Measurements from ENCODE around the gene ALAD.
"Not testable (repeated sequence)": the region's sequence is repeated elsewhere in the genome, so short reads cannot be mapped to it uniquely, and the experiment has no call there.

ALAD gene

DNA sequence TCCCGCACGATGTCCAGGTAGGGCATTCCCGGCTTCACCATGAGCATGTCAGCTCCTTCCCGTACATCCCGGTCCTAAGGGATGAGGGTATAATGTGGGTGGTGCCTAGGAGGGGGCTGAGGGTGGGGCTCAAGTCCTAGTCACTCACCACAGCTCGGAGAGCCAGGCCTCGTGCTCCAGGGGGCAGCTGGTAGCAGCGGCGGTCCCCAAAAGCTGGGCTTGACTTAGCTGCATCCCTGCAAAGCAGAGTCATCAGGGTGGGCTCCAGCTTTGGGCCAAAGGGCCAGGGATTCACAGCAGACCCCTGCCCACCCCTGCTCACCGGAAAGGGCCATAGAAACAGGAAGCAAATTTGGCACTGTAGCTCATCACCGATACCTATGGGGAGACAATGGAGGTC, 11.6 kb downstream of the ALAD start:
- TF ChIP-seq, protein P1, sequence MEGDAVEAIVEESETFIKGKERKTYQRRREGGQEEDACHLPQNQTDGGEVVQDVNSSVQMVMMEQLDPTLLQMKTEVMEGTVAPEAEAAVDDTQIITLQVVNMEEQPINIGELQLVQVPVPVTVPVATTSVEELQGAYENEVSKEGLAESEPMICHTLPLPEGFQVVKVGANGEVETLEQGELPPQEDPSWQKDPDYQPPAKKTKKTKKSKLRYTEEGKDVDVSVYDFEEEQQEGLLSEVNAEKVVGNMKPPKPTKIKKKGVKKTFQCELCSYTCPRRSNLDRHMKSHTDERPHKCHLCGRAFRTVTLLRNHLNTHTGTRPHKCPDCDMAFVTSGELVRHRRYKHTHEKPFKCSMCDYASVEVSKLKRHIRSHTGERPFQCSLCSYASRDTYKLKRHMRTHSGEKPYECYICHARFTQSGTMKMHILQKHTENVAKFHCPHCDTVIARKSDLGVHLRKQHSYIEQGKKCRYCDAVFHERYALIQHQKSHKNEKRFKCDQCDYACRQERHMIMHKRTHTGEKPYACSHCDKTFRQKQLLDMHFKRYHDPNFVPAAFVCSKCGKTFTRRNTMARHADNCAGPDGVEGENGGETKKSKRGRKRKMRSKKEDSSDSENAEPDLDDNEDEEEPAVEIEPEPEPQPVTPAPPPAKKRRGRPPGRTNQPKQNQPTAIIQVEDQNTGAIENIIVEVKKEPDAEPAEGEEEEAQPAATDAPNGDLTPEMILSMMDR (conservative IDR thresholded peaks at IDR 0.05; ENCODE audit: low read depth, low read length): no peak
- no peak for DNase-seq (ENCODE audit: low read depth)
- H3K4me3 ChIP-seq (ENCODE audit: low read length): no peak overlapping the region

DNA sequence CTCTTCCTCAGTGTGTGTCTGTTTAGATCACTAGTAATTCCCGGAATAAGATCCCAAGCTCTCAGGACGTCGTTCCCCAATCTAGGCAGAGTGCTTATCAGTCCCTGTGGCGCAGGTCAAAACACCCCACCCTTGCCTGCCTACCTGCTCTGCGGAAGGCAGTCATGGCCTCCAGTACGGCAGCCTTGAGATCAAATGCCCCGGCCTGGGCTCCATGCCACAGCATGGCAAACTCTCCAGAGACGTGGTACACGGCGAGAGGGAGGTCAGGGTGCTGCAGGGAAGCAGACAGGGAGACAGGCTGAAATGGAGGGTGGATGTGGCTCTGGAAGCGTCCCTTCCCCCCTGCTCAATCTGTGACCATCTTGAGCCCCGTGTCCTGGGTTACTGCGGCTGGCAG, 12.3 kb downstream of the ALAD start:
- no peak for DNase-seq (ENCODE audit: low read depth)
- H3K4me3 ChIP-seq (ENCODE audit: low read length): no peak overlapping the region
- TF ChIP-seq, protein P1 (conservative IDR thresholded peaks at IDR 0.05; ENCODE audit: low read depth, low read length): no peak

DNA sequence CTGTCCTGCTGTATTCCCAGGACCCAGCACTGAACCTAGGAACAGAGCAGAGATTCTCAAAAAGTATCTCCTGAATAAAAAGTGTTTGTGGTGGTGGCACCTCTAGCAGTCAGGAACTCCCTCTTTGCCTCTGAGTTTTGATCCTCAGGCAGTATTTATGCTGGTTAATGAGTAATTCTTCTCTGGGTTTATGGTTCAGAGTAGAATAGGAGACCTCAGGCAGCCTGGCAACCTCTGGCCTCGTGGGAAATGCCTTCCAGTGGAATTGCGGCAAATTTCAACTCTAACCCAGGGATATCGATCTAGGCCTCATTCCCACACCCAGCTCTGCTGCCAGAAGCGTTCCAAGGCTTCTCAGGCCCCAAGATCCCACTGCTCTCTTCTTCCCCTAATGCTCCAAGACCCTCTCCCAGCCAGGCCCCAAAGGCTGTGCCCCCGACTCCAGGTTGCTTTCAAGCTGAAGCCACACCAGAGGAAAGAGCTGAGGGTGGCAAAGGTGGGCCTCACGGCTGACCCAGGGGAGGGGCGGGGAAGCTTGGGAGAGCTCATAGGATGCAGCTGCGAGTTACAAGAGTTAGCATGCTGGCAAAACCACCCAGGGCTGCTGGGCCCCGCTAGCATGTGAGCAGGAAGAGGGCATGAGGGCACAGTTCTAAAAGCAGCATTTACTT, 13.4 kb downstream of the ALAD start:
- no peak for DNase-seq (ENCODE audit: low read depth)
- no peak overlapping the region for H3K4me3 ChIP-seq (ENCODE audit: low read length)
- TF ChIP-seq, protein P1 (conservative IDR thresholded peaks at IDR 0.05; ENCODE audit: low read depth, low read length): no peak

DNA sequence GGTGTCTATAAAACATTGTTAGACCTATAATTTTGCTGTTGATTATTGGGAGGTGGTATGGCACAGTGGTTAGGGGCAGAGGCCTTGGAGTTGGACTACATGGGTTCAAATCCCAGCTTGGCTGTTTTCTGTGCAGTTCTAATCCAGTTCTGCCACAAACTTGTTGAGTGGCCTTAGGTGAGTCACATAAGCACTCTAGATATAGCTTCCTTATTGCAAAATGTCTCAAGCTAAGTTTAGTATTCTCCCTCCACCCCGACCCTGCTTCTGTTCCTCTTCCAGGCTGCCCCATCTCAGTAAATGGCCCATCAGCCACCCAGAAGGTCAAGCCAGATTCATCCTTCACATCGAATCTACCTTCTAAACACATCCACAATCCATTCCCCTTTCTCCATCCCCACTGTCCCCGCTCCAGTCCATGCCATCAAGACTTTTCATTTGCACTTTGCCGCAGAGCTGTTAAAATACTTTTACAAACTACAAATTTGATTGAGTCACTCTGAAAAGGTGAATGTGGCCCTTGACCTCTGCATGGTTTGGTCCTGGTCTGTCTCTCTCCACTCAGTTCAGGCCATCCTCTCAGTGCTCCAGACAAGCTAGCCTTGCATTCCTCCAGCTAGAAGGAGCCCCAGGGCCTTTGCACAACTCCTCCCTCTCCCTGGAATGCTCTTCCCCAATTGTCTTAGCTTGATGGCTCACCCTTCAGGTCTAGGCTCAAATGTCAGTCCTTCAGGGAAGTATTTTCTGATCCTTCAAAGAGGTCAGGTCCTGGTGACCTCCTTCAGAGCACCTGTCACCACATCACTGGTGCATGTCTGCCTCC, 14.3 kb downstream of the ALAD start:
- no peak for DNase-seq (ENCODE audit: low read depth)
- TF ChIP-seq, protein P1 (conservative IDR thresholded peaks at IDR 0.05; ENCODE audit: low read depth, low read length): no peak
- no peak overlapping the region for H3K4me3 ChIP-seq (ENCODE audit: low read length)

DNA sequence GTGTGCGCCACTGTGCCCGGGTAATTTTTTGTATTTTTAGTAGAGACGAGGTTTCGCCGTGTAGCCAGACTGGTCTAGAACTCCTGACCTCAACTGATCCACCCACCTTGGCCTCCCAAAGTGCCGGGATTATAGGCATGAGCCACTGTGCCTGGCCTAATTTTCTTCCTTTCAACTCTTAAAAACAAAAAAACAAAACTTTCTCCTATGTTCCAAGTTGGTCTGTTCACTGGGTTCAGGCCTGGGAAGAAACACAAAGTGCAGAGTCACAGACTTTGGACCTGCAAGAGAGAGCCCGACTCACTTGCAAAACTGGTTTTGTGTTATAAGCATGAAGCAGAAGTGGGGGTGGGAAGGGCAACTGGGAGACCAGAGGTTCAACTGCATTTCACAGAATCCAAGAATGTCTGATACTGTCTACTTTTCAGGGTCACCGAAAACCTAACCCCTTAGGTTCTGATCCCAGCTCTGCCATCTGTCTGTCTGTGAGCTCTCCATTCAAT, 19.1 kb downstream of the ALAD start:
- H3K4me3 ChIP-seq (ENCODE audit: low read length): no peak overlapping the region
- no peak for DNase-seq (ENCODE audit: low read depth)
- TF ChIP-seq, protein P1 (conservative IDR thresholded peaks at IDR 0.05; ENCODE audit: low read depth, low read length): no peak

DNA sequence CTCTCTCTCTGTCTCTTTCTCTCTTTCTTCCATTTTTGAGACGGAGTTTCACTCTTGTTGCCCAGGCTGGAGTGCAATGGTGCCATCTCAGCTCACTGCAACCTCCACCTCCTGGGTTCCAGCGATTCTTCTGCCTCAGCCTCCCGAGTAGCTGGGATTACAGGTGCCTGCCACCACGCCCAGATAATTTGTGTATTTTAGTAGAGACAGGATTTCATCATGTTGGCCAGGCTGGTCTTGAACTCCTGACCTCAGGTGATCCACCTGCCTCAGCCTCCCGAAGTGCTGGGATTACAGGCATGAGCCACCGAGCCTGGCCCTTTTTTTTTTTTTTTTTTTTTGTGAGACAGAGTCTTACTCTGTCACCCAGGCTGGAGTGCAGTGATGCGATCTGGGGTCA, 19.6 kb downstream of the ALAD start:
- not testable (repeated sequence) for DNase-seq (ENCODE audit: low read depth); H3K4me3 ChIP-seq (ENCODE audit: low read length)

DNA sequence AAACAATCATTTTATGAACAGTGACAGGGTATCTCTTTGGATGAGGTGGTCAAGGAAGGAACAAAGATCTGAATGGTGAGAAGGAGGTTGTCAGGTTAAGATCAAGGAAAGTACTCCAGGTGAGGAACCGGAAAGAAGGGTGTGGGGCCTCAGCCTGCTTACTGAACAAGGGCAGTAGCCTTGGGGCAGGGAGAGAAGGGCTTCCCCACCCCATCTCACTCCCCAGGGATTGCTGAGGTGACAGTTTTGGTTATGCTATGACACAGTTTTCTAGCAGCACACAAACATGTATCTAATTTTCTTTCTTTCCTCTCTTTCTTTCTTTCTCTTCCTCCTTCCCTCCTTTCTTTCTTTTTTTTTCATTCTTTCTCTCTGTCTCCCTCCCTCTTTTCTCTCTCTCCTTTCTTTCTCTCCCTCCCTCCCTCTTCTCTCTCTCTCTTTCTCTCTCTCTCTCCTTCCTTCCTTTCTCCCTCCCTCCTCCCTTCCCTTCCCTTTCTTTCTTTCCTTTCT, 20.2 kb downstream of the ALAD start:
- H3K4me3 ChIP-seq (ENCODE audit: low read length): no peak overlapping the region
- DNase-seq (ENCODE audit: low read depth): no peak
- TF ChIP-seq, protein P1 (conservative IDR thresholded peaks at IDR 0.05; ENCODE audit: low read depth, low read length): no peak

DNA sequence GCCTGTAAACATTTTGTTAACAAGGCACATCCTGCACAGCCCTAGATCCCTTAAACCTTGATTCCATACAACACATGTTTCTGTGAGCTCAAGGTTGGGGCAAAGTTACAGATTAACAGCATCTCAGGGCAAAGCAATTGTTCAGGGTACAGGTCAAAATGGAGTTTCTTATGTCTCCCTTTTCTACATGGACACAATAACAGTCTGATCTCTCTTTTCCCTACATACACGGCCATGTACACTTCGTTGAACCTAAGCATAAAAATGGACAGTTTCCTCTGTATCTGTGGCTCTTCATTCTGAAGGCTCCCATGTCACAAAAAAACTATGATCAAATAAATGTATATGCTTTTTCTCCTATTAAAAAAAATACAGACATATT, 21.3 kb downstream of the ALAD start:
- not testable (repeated sequence) for H3K4me3 ChIP-seq (ENCODE audit: low read length); DNase-seq (ENCODE audit: low read depth)

DNA sequence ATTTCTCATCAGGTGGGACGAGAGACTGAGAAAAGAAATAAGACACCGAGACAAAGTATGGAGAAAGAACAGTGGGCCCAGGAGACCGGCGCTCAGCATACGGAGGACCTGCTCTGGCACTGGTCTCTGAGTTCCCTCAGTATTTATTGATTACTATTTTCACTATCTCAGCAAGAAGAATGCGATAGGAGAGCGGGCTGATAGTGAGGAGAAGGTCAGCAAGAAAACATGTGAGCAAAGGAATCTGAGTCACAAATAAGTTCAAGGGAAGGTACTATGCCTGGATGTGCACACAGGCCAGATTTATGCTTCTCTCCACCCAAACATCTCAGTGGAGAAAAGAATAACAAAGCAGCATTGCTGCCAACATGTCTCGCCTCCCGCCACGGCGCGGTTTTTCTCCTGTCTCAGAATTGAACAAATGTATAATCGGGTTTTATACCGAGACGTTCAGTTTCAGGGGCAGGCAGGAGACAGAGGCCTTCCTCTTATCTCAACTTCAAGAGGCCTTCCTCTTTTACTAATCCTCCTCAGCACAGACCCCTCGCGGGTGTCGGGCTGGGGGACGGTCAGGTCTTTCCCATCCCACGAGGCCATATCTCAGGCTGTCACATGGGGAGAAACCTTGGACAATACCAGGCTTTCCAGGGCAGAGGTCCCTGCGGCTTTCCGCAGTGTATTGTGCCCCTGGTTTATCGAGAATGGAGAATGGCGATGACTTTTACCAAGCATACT, 21.8 kb downstream of the ALAD start:
- H3K4me3 ChIP-seq (ENCODE audit: low read length); DNase-seq (ENCODE audit: low read depth): not testable (repeated sequence)

All from retinal pigment epithelial cell (primary cell).